Endothelial cell of umbilical vein (primary cell): ENCODE data around the gene FUT8. TPM values are rescaled to one million over a fixed set of nuclear protein-coding genes. Genes with fewer than 3 reads are reported as not detected.

Experiments used
- BruUV-seq: library from RNA; stranded (reverse); fragments of 400-500 nt; replicated peaks from 2 replicates; lab custom pipeline; 2021; lab: Mats Ljungman, UMichigan
- CTCF ChIA-PET: fragments of 300-600, 350-600 bp; sonication (Branson Sonifier 250); formaldehyde crosslinking; loops from one replicate; lab custom pipeline; 2021; ENCODE audit warnings: antibody characterized with exemption, inconsistent platforms; lab: Charles Lee
- POLR2A ChIA-PET: fragments of 300-600, 350-600 bp; sonication (Branson Sonifier 250); formaldehyde crosslinking; loops from one replicate; lab custom pipeline; 2021; ENCODE audit warnings: antibody characterized with exemption, inconsistent platforms; lab: Charles Lee
- DNase-seq: peaks from one replicate; pipeline ENCODE4 v3.0.0-alpha.2; 2011; ENCODE audit warnings: low read depth, low spot score
- FAIRE-seq: peaks from 2 replicates; lab custom pipeline; 2011; peaks lifted over from hg19 to GRCh38; lab: Jason Lieb, UNC
- H2AFZ ChIP-seq: 2 replicates; pipeline ENCODE4 v1.6.0; 2012; ENCODE audit warnings: low read depth, low read length, control low read depth, inconsistent platforms
- H3K27ac ChIP-seq: 2 replicates; pipeline ENCODE4 v1.5.1; 2011; ENCODE audit warnings: low read depth, mild to moderate bottlenecking, control low read depth, low read length, moderate library complexity; ENCODE audit not compliant: insufficient read depth
- H3K27me3 ChIP-seq, 2 experiments: 2 replicates each; pipeline versions ENCODE4 v1.6.0 to v1.6.1; 2011; ENCODE audit warnings: low read length in 2 of 2, mixed read lengths in 1 of 2; ENCODE audit not compliant: control insufficient read depth in 2 of 2, insufficient read depth in 2 of 2
- H3K36me3 ChIP-seq, 2 experiments: 2 replicates in 1 of 2; 3 replicates in 1 of 2; pipeline ENCODE4 v1.5.1; 2011; ENCODE audit warnings: low read length in 2 of 2, mild to moderate bottlenecking in 1 of 2, moderate library complexity in 1 of 2; ENCODE audit not compliant: control insufficient read depth in 2 of 2, insufficient read depth in 2 of 2; ENCODE audit errors: extremely low read depth in 1 of 2
- H3K4me1 ChIP-seq: 3 replicates; pipeline ENCODE4 v1.5.1; 2011; ENCODE audit warnings: mild to moderate bottlenecking, low read length; ENCODE audit not compliant: control insufficient read depth, insufficient read depth; ENCODE audit errors: extremely low read depth
- H3K4me2 ChIP-seq: 2 replicates; pipeline ENCODE4 v1.6.1; 2011; ENCODE audit warnings: low read length, control low read depth, mixed read lengths; ENCODE audit not compliant: insufficient read depth
- H3K4me3 ChIP-seq, 3 experiments: fragments of 200-600 bp in 1 of 3; sonication (generic), shearing (Covaris generic) in 1 of 3; replicated peaks in 1 of 3; 2 replicates each; pipeline ENCODE4 v1.5.1; 2011 to 2016; ENCODE audit warnings: control low read depth in 3 of 3, low read length in 3 of 3, mild to moderate bottlenecking in 2 of 3, inconsistent platforms in 1 of 3, low read depth in 1 of 3, moderate library complexity in 1 of 3; ENCODE audit not compliant: insufficient read depth in 1 of 3
- H3K79me2 ChIP-seq: 2 replicates; pipeline ENCODE4 v1.6.0; 2012; ENCODE audit warnings: low read length, inconsistent platforms; ENCODE audit not compliant: control insufficient read depth, insufficient read depth
- H3K9ac ChIP-seq: replicated peaks from 2 replicates; pipeline ENCODE3; 2011; ENCODE audit warnings: low read length, control low read depth; ENCODE audit not compliant: insufficient read depth; ENCODE audit errors: extremely low read depth
- H3K9me1 ChIP-seq: replicated peaks from 3 replicates; pipeline ENCODE4 v1.6.0; 2011; ENCODE audit warnings: mild to moderate bottlenecking, low read length; ENCODE audit not compliant: control insufficient read depth, insufficient read depth; ENCODE audit errors: extremely low read depth
- H3K9me3 ChIP-seq: replicated peaks from 2 replicates; pipeline ENCODE4 v1.5.1; 2012; ENCODE audit warnings: low read length, inconsistent platforms; ENCODE audit not compliant: control insufficient read depth, insufficient read depth
- H4K20me1 ChIP-seq: replicated peaks from 2 replicates; pipeline ENCODE3; 2011; ENCODE audit warnings: mild to moderate bottlenecking, low read length; ENCODE audit not compliant: control insufficient read depth, insufficient read depth; ENCODE audit errors: extremely low read depth
- EZH2 ChIP-seq: IDR thresholded peaks from 2 replicates; pipeline ENCODE4 v1.6.1; 2012; ENCODE audit warnings: borderline replicate concordance, low read depth, mild to moderate bottlenecking, moderate library complexity, low read length, inconsistent platforms; ENCODE audit not compliant: severe bottlenecking
- FOS ChIP-seq: IDR thresholded peaks from 2 replicates; pipeline ENCODE4 v1.6.1; 2011; ENCODE audit warnings: mild to moderate bottlenecking, low read length, moderate library complexity, borderline replicate concordance; ENCODE audit not compliant: insufficient read depth
- GATA2 ChIP-seq: IDR thresholded peaks from 2 replicates; pipeline ENCODE4 v1.7.0; 2011; ENCODE audit warnings: low read depth, mild to moderate bottlenecking, moderate library complexity, mixed read lengths, low read length; ENCODE audit not compliant: insufficient read length, insufficient read depth
- JUN ChIP-seq: IDR thresholded peaks from 2 replicates; pipeline ENCODE4 v1.6.1; 2011; ENCODE audit warnings: borderline replicate concordance, low read depth; ENCODE audit not compliant: insufficient read length, insufficient read depth
- MYC ChIP-seq: IDR thresholded peaks from one replicate; pipeline ENCODE4 v1.6.1; 2011; ENCODE audit warnings: mild to moderate bottlenecking, low read depth, low read length
- POLR2A ChIP-seq: IDR thresholded peaks from 2 replicates; pipeline ENCODE4 v1.6.1; 2012; ENCODE audit warnings: low read depth, mild to moderate bottlenecking, control low read depth, low read length
- POLR2AphosphoS5 ChIP-seq: IDR thresholded peaks from 2 replicates; pipeline ENCODE4 v1.6.1; 2012; ENCODE audit warnings: low read depth, mild to moderate bottlenecking, control low read depth, low read length, moderate library complexity; ENCODE audit not compliant: insufficient read depth
- dilution Hi-C: fragments of 300-500 bp; cut with MboI; formaldehyde crosslinking; loops from one replicate; pipeline ENCODE4 v1.15.0; 2019; ENCODE audit warnings: low sequenced_read_pairs; ENCODE audit not compliant: extremely low pct_ligation_motif_present
- intact Hi-C: fragments of 100-400 bp; cut with micrococcal nuclease; formaldehyde crosslinking; loops from one replicate; pipeline ENCODE4 v1.10.0; 2022
- polyA plus RNA-seq, 4 experiments: library from polyadenylated mRNA; depleted of rRNA in 3 of 4; stranded (reverse) in 3 of 4; unstranded in 1 of 4; fragments of >200 nt; gene quantifications; 2 replicates each; pipeline versions ENCODE4 v1.2.1 to v1.2.3, GENCODE V29; 2011 to 2012; ENCODE audit warnings: missing spikeins in 1 of 4
- total RNA-seq: library from RNA; stranded (reverse); gene quantifications from 2 replicates; pipeline ENCODE4 v1.2.3, GENCODE V29; 2021
- TF ChIP-seq, protein P1 (sequence below), 2 donors: IDR thresholded peaks; 1 replicate in 1 of 2; 2 replicates in 1 of 2; pipeline ENCODE4 v1.5.1; 2011; ENCODE audit warnings: low read length in 2 of 2, mild to moderate bottlenecking in 2 of 2, moderate library complexity in 2 of 2, control low read depth in 1 of 2, inconsistent platforms in 1 of 2, low read depth in 1 of 2; ENCODE audit not compliant: insufficient read depth in 1 of 2; ENCODE audit errors: extremely low read depth in 1 of 2
- TF ChIP-seq, protein P2 (sequence below): IDR thresholded peaks from 2 replicates; pipeline ENCODE4 v1.6.1; 2011; ENCODE audit not compliant: insufficient read depth, insufficient read length

FUT8 gene
- total and polyA plus RNA-seq, 2 donors (not counting 3 experiments of a cell fraction or from before 2014, with no cell fraction given): 16.7 to 38.8 TPM

DNA sequence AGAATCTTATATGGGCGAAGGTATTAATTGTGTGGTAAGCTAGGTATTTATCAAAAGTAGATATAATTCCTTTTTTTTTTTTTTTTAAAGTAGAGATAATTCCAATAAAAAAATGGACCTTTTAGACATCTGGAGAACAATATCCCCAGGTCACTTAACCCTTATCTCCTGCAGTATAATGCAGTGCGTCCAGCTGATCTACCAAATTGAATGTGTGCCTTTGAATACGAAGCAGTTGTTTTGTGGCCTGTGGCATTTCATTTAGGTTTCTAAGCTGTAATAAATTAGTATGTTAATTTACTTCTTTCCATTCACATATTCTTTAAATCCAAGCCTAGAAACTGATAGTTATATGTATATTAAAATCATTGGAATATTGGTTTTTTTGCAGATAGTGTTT, 3.1 kb downstream of the FUT8 start:
- no peak overlapping the region for H2AFZ ChIP-seq
- CTCF ChIA-PET: interaction anchor here (0.6 to 13.1 kb wide), 71 partner anchors 8 to 941 kb away, joined by 3 to 926 read pairs (median 4); partner anchors contain the start of gene MAX
- dilution Hi-C loops (no loop called here), intact Hi-C loops (loop anchor here (1.0 kb wide), 3 partner anchors 190 to 418 kb away; no protein-coding TSS in a partner anchor)
- POLR2A ChIA-PET: interaction anchor here (1.0 kb wide), 1 partner anchor 409 kb away, joined by 5 read pairs; no protein-coding TSS in a partner anchor
- peaks cover 18% of the 10 kb centered on the region for H3K4me1 ChIP-seq
- no peak overlapping the region for H3K4me3 ChIP-seq
- H3K4me2 ChIP-seq: no peak overlapping the region
- no peak overlapping the region for H3K9ac ChIP-seq
- BruUV-seq: no TSS peak
- no peaks in the 10 kb centered on the region for H3K9me1 ChIP-seq
- no peaks in the 10 kb centered on the region for H3K9me3 ChIP-seq
- no peak for TF ChIP-seq POLR2AphosphoS5
- no peak for TF ChIP-seq MYC
- TF ChIP-seq POLR2A: no peak
- TF ChIP-seq, protein P1, sequence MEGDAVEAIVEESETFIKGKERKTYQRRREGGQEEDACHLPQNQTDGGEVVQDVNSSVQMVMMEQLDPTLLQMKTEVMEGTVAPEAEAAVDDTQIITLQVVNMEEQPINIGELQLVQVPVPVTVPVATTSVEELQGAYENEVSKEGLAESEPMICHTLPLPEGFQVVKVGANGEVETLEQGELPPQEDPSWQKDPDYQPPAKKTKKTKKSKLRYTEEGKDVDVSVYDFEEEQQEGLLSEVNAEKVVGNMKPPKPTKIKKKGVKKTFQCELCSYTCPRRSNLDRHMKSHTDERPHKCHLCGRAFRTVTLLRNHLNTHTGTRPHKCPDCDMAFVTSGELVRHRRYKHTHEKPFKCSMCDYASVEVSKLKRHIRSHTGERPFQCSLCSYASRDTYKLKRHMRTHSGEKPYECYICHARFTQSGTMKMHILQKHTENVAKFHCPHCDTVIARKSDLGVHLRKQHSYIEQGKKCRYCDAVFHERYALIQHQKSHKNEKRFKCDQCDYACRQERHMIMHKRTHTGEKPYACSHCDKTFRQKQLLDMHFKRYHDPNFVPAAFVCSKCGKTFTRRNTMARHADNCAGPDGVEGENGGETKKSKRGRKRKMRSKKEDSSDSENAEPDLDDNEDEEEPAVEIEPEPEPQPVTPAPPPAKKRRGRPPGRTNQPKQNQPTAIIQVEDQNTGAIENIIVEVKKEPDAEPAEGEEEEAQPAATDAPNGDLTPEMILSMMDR (IDR thresholded peaks at IDR 0.05; ENCODE audit: extremely low read depth in 1 of 2, insufficient read depth in 1 of 2, low read depth in 1 of 2, low read length in 2 of 2): no peak
- TF ChIP-seq, protein P2, sequence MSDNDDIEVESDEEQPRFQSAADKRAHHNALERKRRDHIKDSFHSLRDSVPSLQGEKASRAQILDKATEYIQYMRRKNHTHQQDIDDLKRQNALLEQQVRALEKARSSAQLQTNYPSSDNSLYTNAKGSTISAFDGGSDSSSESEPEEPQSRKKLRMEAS: no peak
- TF ChIP-seq GATA2: no peak
- no peak for TF ChIP-seq JUN
- no peak for TF ChIP-seq EZH2
- TF ChIP-seq FOS: no peak
- FAIRE-seq (no peak), DNase-seq (no peak)
- H3K27ac ChIP-seq: no peak overlapping the region
- no peaks in the 10 kb centered on the region for H3K27me3 ChIP-seq
- no peaks in the 10 kb centered on the region for H4K20me1 ChIP-seq
- peaks cover 58% of the 10 kb centered on the region for H3K79me2 ChIP-seq
- H3K36me3 ChIP-seq: no peaks in the 10 kb centered on the region
